ENCODE results near the gene RGPD4.

The RGPD4 gene

GRCh38 chr2:107931412-107931811 lies 104.7 kb downstream of the RGPD4 start:
- no peak for DNase-seq (ENCODE audit: low spot score)

GRCh38 chr2:107932488-107932887 lies 105.8 kb downstream of the RGPD4 start:
- DNase-seq (ENCODE audit: low spot score) = no peak

DNA sequence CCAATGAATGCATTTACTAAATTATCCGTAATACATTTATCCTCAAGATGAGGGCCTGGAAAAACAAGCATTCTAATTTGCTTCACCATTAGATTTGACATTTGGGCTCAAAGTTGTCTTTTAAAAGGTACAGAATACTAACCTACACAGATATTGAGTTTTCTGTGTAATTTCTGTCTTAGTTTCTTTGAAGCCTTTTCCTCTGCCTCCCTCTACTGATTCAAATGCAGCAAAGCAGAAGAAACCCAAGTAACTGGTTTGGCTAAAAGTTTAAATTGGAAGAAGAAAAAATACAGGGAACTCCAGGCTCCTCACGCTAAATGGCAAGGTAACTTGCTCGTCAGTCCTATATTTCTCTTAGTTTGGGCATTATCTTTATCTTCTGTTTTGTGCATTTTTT lies 106.3 kb downstream of the RGPD4 start:
- no peak for DNase-seq (ENCODE audit: low spot score)

DNA sequence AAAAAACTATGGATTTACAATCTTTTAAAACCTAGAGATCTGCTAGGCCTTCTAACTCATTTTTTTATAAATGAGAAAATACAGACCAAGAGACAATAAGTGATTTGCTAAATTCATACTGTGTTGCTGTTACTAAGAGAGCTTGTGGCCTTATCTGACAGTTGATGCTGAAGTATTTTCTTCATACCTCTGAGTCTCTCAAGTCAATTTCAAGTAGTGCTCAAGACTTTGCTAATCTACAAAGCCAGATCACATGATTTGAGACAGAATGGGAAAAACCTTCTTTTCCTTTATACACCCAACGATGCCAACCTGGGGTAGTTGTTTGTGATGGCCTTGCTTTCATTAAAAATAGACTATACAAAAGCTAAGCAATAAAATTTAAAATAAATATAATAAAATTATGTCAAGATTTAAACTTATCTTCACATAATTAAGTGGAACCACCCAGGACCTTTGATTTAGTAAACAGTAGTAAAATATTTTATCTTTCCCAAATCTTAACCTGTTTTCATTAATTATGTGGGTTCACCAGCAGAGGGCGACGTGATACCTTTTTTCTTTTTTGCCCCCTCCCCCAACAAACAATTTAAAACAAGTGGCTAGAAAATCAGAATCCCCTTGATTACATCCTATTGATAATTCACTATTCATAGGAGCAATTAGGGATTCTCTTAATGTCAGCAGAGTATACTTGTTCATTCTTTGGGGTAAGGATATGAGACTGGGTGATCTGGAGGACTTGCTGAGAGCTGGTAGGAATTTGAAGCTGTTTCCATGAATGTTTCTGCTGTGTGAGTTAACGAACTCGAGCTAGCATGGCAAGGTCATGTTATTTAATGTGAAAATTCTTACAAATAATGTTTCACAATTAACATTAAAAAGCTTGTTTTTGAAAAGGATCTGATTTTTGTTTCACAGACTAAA lies 110.0 kb downstream of the RGPD4 start:
- no peak for DNase-seq (ENCODE audit: low spot score)

Measured in CD4-positive, alpha-beta T cell treated with Interleukin-6 at 100 ng/mL for 8 hours (primary cell).